GM12878 (cell line): ENCODE results near the gene SGCB. TPM values are rescaled to one million over a fixed set of nuclear protein-coding genes. Genes with fewer than 3 reads are reported as not detected.

Source experiments
- ATAC-seq: fragments of 200-7000 bp; cut with Tn5 transposase; 3 replicates; pipeline ENCODE4 v1.9.1; 2020; ENCODE audit warnings: mild to moderate bottlenecking, moderate library complexity
- BruUV-seq: library from RNA; stranded (reverse); fragments of 400-500 nt; replicated peaks from 2 replicates; lab custom pipeline; 2021; lab: Mats Ljungman, UMichigan
- CTCF ChIA-PET: fragments of 300-600 bp; sonication (Branson Sonifier 250); formaldehyde crosslinking; extraction: SDS; loops from one replicate; lab custom pipeline; 2021; ENCODE audit warnings: inconsistent platforms; lab: Yijun Ruan, JAX
- POLR2A ChIA-PET: fragments of 350-600 bp; formaldehyde crosslinking; extraction: SDS; loops from one replicate; lab custom pipeline; 2021; ENCODE audit warnings: inconsistent platforms; lab: Charles Lee
- RAD21 ChIA-PET: fragments of 300-600 bp; sonication (Branson Sonifier 250); formaldehyde crosslinking; loops from one replicate; lab custom pipeline; 2023; ENCODE audit warnings: antibody characterized with exemption; ENCODE audit not compliant: unreplicated experiment; lab: Charles Lee
- SMC1A ChIA-PET: fragments of 300-600 bp; sonication (Branson Sonifier 250); formaldehyde crosslinking; loops from one replicate; lab custom pipeline; 2023; ENCODE audit not compliant: unreplicated experiment, uncharacterized antibody; lab: Charles Lee
- DNase-seq: peaks from one replicate; pipeline ENCODE4 v3.0.0-alpha.2; 2011; ENCODE audit warnings: low read depth, low spot score
- FAIRE-seq: peaks from 3 replicates; lab custom pipeline; 2011; peaks lifted over from hg19 to GRCh38; lab: Jason Lieb, UNC
- H2AFZ ChIP-seq: 2 replicates; pipeline ENCODE4 v1.6.0; 2011; ENCODE audit warnings: low read depth, low read length, control low read depth; ENCODE audit not compliant: control insufficient read depth
- H3K27ac ChIP-seq: 2 replicates; pipeline ENCODE4 v1.5.1; 2011; ENCODE audit warnings: control low read depth; ENCODE audit not compliant: control insufficient read depth, insufficient read depth
- H3K27me3 ChIP-seq, 2 experiments: replicated peaks in 1 of 2; 2 replicates each; pipeline versions ENCODE4 v1.6.0 to v1.6.1; 2011; ENCODE audit warnings: low read length in 1 of 2; ENCODE audit not compliant: control insufficient read depth in 2 of 2, insufficient read depth in 2 of 2
- H3K36me3 ChIP-seq, 2 experiments: 2 replicates each; pipeline ENCODE4 v1.5.1; 2011; ENCODE audit warnings: low read length in 1 of 2; ENCODE audit not compliant: control insufficient read depth in 2 of 2, insufficient read depth in 2 of 2
- H3K4me1 ChIP-seq: 2 replicates; pipeline ENCODE4 v1.6.1; 2011; ENCODE audit warnings: mild to moderate bottlenecking, low read length, moderate library complexity, mixed read lengths; ENCODE audit not compliant: control insufficient read depth, insufficient read depth
- H3K4me2 ChIP-seq: 2 replicates; pipeline ENCODE4 v1.6.0; 2011; ENCODE audit warnings: control low read depth; ENCODE audit not compliant: control insufficient read depth, insufficient read depth
- H3K4me3 ChIP-seq: fragments of 200-600 bp; sonication (generic); 2 replicates; pipeline ENCODE4 v1.5.1; 2016
- H3K79me2 ChIP-seq: 2 replicates; pipeline ENCODE4 v1.6.0; 2011; ENCODE audit warnings: low read length; ENCODE audit not compliant: control insufficient read depth, insufficient read depth
- H3K9ac ChIP-seq: 2 replicates; pipeline ENCODE4 v1.8.0; 2011; ENCODE audit warnings: low read length, control low read depth, mixed read lengths; ENCODE audit not compliant: control insufficient read depth, insufficient read depth
- H3K9me3 ChIP-seq: replicated peaks from 3 replicates; pipeline ENCODE4 v1.5.1; 2011; ENCODE audit warnings: mild to moderate bottlenecking, low read length; ENCODE audit not compliant: control insufficient read depth, insufficient read depth
- H4K20me1 ChIP-seq: 2 replicates; pipeline ENCODE4 v1.6.0; 2011; ENCODE audit not compliant: control insufficient read depth, insufficient read depth
- MEF2B ChIP-seq: fragments of 450-650 bp; IDR thresholded peaks from 2 replicates; pipeline ENCODE4 v1.6.1; 2018; ENCODE audit warnings: mild to moderate bottlenecking, moderate library complexity; ENCODE audit not compliant: partially characterized antibody, poor library complexity, severe bottlenecking
- MTA2 ChIP-seq: fragments of 450-650 bp; IDR thresholded peaks from 2 replicates; pipeline ENCODE4 v1.6.1; 2016; ENCODE audit warnings: low read depth, mild to moderate bottlenecking, moderate library complexity
- SMAD1 ChIP-seq: fragments of 450-650 bp; IDR thresholded peaks from 2 replicates; pipeline ENCODE4 v1.6.1; 2018; ENCODE audit warnings: mild to moderate bottlenecking, low read depth; ENCODE audit not compliant: partially characterized antibody
- SMARCA5 ChIP-seq: fragments of 450-650 bp; IDR thresholded peaks from 2 replicates; pipeline ENCODE4 v1.6.1; 2017; ENCODE audit warnings: mild to moderate bottlenecking
- SREBF1 ChIP-seq: IDR thresholded peaks from 2 replicates; pipeline ENCODE4 v1.6.1; 2012; ENCODE audit warnings: mild to moderate bottlenecking, low read length
- SREBF2 ChIP-seq: IDR thresholded peaks from 2 replicates; pipeline ENCODE4 v1.6.1; 2012; ENCODE audit warnings: mild to moderate bottlenecking, low read length
- SUPT20H ChIP-seq: IDR thresholded peaks from 2 replicates; pipeline ENCODE4 v1.6.1; 2011; ENCODE audit warnings: low read depth, mild to moderate bottlenecking, low read length, moderate library complexity, borderline replicate concordance; ENCODE audit not compliant: control insufficient read depth
- ZBED1 ChIP-seq: IDR thresholded peaks from 2 replicates; pipeline ENCODE4 v1.6.1; 2016; ENCODE audit warnings: borderline replicate concordance
- WGBS: methylation state at CpG from one replicate; pipeline ENCODE4 v1.1.6; 2016; ENCODE audit warnings: low lambda C conversion rate; ENCODE audit not compliant: insufficient replicate concordance, insufficient coverage; ENCODE audit errors: missing lambda C conversion rate; 5-methylcytosine and 5-hydroxymethylcytosine counted together
- in situ Hi-C: fragments of 300-500 bp; cut with MboI; formaldehyde crosslinking; loops from 9 replicates; pipeline ENCODE4 v1.14.3; 2018; ENCODE audit warnings: mixed read lengths
- intact Hi-C: fragments of 100-400 bp; cut with micrococcal nuclease; formaldehyde crosslinking; loops from one replicate; pipeline ENCODE4 v1.14.2; 2022; ENCODE audit not compliant: unreplicated experiment
- polyA plus RNA-seq, 11 experiments: library from polyadenylated mRNA; depleted of rRNA in 4 of 11; unstranded in 6 of 11; stranded (reverse) in 5 of 11; fragments of >200 nt; fragmentation: Nextera tagmentation in 4 of 11; fragmentation: Illumina TruSeq in 1 of 11; extraction: Ambion mirVana in 4 of 11; extraction: Trizol in 1 of 11; gene quantifications; 1 replicate in 1 of 11; 2 replicates in 10 of 11; pipeline versions ENCODE4 v1.2.1 to v1.2.3, GENCODE V29; 2011 to 2016; ENCODE audit warnings: inconsistent platforms in 2 of 11, missing spikeins in 2 of 11, low read depth in 1 of 11
- total RNA-seq, 4 experiments: library from RNA; depleted of rRNA in 3 of 4; stranded (reverse); fragments of >200 nt in 3 of 4; fragmentation: Illumina TruSeq in 1 of 4; extraction: Trizol in 1 of 4; gene quantifications; 2 replicates each; pipeline versions ENCODE4 v1.2.1 to v1.2.3, GENCODE V29; 2013 to 2021
- TF ChIP-seq, protein P1 (sequence below): fragments of 450-650 bp; IDR thresholded peaks from 2 replicates; pipeline ENCODE4 v1.6.1; 2017; ENCODE audit warnings: borderline replicate concordance
- TF ChIP-seq, protein P2 (sequence below): fragments of 450-650 bp; IDR thresholded peaks from 2 replicates; pipeline ENCODE4 v1.6.1; 2017; ENCODE audit warnings: mild to moderate bottlenecking, moderate library complexity
- TF ChIP-seq, protein P3 (sequence below): fragments of 450-650 bp; IDR thresholded peaks from 2 replicates; pipeline ENCODE4 v1.6.1; 2016; ENCODE audit warnings: mild to moderate bottlenecking

The SGCB gene
- total and polyA plus RNA-seq, 10 of the 15 experiments (the other 5 are each of a cell fraction or from before 2014, with no cell fraction given): 4.7 to 13.2 (median 7.4) TPM

DNA sequence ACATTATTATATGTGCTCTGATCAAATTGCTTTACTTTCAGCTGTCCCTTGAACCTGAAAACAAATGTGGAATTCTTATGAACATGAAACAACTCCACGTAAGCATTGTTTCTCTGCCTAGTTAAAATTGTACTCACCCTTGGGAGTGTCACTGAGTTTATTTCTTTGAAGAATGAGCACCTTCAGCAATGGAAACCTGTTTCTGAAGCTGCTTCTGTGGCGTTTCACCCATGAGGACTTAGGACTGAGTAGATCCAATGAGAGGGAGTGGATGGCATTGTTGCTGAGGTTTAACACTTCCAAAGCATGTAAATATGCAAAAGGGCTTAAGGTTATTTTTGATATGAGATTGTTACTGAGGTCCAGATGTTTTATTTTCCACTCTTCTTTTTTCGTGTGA is 21.1 kb downstream of the SGCB start:
- no peaks in the 10 kb centered on the region for H3K27me3 ChIP-seq
- no peak overlapping the region for H3K4me2 ChIP-seq
- SMC1A ChIA-PET: interaction anchor here (1.1 kb wide), 1 partner anchor 105 kb away, joined by 3 read pairs; no protein-coding TSS in a partner anchor
- H3K27ac ChIP-seq: no peak overlapping the region
- no peaks in the 10 kb centered on the region for H4K20me1 ChIP-seq
- H2AFZ ChIP-seq: no peak overlapping the region
- H3K36me3 ChIP-seq: no peaks in the 10 kb centered on the region
- in situ Hi-C loops: no loop called here
- no peak for DNase-seq
- FAIRE-seq: no peak
- H3K4me3 ChIP-seq: no peak overlapping the region
- POLR2A ChIA-PET: no interaction called here
- RAD21 ChIA-PET: no interaction called here
- ATAC-seq: no peak
- CTCF ChIA-PET: no interaction called here
- no peaks in the 10 kb centered on the region for H3K4me1 ChIP-seq
- TF ChIP-seq SUPT20H (no peak), SREBF2 (no peak)
- 75% methylated on average over 3 of the region's 3 CpGs for WGBS
- intact Hi-C loops: no loop called here
- no peaks in the 10 kb centered on the region for H3K79me2 ChIP-seq
- H3K9me3 ChIP-seq: no peaks in the 10 kb centered on the region
- no peak overlapping the region for H3K9ac ChIP-seq
- BruUV-seq: no TSS peak

DNA sequence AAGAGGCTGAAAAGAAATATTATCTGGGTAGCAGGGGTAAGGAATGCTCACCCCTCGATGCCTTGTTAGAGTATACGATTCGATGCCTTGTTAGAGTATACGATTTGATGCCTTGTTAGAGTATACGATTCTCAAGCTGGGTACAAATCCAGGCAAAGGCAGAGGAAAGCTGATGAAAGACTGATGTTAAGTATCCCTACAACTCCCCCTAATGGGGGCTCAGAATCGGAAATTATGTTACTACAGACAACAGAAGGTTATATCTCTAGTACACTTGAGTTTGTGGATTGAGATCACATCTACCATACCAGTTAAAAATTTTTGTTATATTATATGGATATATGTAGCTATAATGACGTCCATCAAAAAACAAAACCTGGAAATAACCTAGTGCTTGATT is 22.7 kb downstream of the SGCB start:
- WGBS: 81% methylated on average over 7 of the region's 7 CpGs
- BruUV-seq: no TSS peak
- no peak for DNase-seq
- Histone ChIP-seq H3K79me2 (no peaks in the 10 kb centered on the region), H3K4me2 (no peak overlapping the region), H3K27ac (no peak overlapping the region), H3K9me3 (no peaks in the 10 kb centered on the region), H3K4me3 (no peak overlapping the region), H2AFZ (no peak overlapping the region), H4K20me1 (no peaks in the 10 kb centered on the region), H3K36me3 (no peaks in the 10 kb centered on the region), H3K9ac (no peak overlapping the region), H3K27me3 (no peaks in the 10 kb centered on the region), H3K4me1 (no peaks in the 10 kb centered on the region)
- FAIRE-seq: peak; percentile 75
- RAD21 ChIA-PET: interaction anchor here (1.2 kb wide), 1 partner anchor 183 kb away, joined by 4 read pairs; no protein-coding TSS in a partner anchor
- in situ Hi-C loops: no loop called here
- CTCF ChIA-PET: interaction anchor here (1.1 to 1.8 kb wide), 3 partner anchors 119 to 132 kb away, joined by 3 to 7 read pairs (median 4); no protein-coding TSS in a partner anchor
- POLR2A ChIA-PET: no interaction called here
- intact Hi-C loops: no loop called here
- ATAC-seq: no peak
- SMC1A ChIA-PET: interaction anchor here (0.6 to 1.6 kb wide), 2 partner anchors 184 to 703 kb away, joined by 3 to 5 read pairs; no protein-coding TSS in a partner anchor
- TF ChIP-seq SREBF1 (no peak), ZBED1 (no peak), MTA2 (no peak), SMARCA5 (no peak), MEF2B (no peak), SMAD1 (no peak)
- TF ChIP-seq, protein P1, sequence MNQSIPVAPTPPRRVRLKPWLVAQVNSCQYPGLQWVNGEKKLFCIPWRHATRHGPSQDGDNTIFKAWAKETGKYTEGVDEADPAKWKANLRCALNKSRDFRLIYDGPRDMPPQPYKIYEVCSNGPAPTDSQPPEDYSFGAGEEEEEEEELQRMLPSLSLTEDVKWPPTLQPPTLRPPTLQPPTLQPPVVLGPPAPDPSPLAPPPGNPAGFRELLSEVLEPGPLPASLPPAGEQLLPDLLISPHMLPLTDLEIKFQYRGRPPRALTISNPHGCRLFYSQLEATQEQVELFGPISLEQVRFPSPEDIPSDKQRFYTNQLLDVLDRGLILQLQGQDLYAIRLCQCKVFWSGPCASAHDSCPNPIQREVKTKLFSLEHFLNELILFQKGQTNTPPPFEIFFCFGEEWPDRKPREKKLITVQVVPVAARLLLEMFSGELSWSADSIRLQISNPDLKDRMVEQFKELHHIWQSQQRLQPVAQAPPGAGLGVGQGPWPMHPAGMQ: no peak
- TF ChIP-seq, protein P2, sequence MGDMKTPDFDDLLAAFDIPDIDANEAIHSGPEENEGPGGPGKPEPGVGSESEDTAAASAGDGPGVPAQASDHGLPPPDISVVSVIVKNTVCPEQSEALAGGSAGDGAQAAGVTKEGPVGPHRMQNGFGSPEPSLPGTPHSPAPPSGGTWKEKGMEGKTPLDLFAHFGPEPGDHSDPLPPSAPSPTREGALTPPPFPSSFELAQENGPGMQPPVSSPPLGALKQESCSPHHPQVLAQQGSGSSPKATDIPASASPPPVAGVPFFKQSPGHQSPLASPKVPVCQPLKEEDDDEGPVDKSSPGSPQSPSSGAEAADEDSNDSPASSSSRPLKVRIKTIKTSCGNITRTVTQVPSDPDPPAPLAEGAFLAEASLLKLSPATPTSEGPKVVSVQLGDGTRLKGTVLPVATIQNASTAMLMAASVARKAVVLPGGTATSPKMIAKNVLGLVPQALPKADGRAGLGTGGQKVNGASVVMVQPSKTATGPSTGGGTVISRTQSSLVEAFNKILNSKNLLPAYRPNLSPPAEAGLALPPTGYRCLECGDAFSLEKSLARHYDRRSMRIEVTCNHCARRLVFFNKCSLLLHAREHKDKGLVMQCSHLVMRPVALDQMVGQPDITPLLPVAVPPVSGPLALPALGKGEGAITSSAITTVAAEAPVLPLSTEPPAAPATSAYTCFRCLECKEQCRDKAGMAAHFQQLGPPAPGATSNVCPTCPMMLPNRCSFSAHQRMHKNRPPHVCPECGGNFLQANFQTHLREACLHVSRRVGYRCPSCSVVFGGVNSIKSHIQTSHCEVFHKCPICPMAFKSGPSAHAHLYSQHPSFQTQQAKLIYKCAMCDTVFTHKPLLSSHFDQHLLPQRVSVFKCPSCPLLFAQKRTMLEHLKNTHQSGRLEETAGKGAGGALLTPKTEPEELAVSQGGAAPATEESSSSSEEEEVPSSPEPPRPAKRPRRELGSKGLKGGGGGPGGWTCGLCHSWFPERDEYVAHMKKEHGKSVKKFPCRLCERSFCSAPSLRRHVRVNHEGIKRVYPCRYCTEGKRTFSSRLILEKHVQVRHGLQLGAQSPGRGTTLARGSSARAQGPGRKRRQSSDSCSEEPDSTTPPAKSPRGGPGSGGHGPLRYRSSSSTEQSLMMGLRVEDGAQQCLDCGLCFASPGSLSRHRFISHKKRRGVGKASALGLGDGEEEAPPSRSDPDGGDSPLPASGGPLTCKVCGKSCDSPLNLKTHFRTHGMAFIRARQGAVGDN: no peak
- TF ChIP-seq, protein P3, sequence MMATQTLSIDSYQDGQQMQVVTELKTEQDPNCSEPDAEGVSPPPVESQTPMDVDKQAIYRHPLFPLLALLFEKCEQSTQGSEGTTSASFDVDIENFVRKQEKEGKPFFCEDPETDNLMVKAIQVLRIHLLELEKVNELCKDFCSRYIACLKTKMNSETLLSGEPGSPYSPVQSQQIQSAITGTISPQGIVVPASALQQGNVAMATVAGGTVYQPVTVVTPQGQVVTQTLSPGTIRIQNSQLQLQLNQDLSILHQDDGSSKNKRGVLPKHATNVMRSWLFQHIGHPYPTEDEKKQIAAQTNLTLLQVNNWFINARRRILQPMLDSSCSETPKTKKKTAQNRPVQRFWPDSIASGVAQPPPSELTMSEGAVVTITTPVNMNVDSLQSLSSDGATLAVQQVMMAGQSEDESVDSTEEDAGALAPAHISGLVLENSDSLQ: no peak
